ENCODE results near the gene SIN3A.

The SIN3A gene

DNA sequence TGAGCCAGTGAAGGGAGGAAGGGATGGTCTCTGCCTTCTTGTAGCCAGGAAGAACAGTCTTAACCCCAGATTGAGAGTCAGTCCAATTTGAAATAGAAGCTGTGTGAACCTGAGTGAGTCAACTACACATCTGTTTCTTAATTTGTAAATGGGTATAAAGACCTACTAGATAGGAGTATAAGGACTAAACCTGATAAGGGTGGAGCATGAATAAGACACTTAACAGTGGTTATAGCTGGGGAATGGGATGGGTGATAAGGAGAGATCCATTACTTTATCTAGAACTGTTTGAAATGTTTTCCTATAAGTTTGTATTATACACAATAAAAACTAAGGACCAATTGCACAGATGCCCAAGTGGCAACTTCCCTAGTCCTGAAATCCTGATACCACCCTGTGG, 84.5 kb downstream of the SIN3A start:
- no peak overlapping the region; the same call in 1 of the 2 replicates for H3K4me3 ChIP-seq (ENCODE audit: low read length)
- TF ChIP-seq, protein P1, sequence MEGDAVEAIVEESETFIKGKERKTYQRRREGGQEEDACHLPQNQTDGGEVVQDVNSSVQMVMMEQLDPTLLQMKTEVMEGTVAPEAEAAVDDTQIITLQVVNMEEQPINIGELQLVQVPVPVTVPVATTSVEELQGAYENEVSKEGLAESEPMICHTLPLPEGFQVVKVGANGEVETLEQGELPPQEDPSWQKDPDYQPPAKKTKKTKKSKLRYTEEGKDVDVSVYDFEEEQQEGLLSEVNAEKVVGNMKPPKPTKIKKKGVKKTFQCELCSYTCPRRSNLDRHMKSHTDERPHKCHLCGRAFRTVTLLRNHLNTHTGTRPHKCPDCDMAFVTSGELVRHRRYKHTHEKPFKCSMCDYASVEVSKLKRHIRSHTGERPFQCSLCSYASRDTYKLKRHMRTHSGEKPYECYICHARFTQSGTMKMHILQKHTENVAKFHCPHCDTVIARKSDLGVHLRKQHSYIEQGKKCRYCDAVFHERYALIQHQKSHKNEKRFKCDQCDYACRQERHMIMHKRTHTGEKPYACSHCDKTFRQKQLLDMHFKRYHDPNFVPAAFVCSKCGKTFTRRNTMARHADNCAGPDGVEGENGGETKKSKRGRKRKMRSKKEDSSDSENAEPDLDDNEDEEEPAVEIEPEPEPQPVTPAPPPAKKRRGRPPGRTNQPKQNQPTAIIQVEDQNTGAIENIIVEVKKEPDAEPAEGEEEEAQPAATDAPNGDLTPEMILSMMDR (conservative IDR thresholded peaks at IDR 0.05; ENCODE audit: low read length), result no peak
- no peak for DNase-seq (ENCODE audit: low read depth)

DNA sequence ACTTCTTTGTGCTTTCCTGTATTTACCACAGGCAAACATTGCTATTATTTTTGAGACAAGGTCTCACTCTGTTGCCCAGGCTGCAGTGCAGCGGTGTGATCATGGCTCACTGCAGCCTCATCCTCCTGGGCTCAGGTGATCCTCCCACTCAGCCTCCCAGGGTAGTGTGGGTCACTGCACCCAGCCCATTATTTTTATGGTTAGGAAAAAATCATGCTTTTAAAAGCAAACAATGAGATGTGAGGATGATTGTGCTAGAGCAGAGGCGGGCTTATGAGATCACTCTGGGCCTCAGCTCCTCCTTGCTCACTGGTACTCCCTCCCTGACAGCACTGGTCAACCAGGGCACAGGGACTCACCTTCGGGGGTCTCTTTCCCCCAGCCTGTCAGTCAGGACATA, 85.3 kb downstream of the SIN3A start:
- DNase-seq (ENCODE audit: low read depth), result no peak
- TF ChIP-seq, protein P1 (conservative IDR thresholded peaks at IDR 0.05; ENCODE audit: low read length), result no peak
- H3K4me3 ChIP-seq (ENCODE audit: low read length), result no peak overlapping the region

DNA sequence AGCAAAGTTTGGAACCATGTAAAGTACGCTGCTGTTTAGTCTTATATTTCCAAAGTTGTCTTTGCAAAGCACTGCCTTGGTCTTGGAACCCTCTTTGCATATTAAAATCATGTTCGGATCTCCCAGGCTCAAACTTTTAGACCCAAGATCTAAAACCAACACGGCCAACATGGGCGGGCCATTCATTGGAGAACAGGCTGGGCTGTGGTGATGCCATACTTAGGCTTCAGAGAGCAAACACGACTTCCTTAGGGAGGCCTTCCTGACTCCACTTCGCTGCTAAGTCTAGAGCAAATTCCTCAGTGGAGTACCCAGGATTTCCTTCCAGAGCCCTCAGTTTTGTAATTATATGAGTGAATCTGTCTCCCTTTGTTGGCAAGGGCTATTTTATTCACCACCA, 86.6 kb downstream of the SIN3A start:
- no peak overlapping the region for H3K4me3 ChIP-seq (ENCODE audit: low read length)
- DNase-seq (ENCODE audit: low read depth), result no peak
- TF ChIP-seq, protein P1 (conservative IDR thresholded peaks at IDR 0.05; ENCODE audit: low read length), result no peak

DNA sequence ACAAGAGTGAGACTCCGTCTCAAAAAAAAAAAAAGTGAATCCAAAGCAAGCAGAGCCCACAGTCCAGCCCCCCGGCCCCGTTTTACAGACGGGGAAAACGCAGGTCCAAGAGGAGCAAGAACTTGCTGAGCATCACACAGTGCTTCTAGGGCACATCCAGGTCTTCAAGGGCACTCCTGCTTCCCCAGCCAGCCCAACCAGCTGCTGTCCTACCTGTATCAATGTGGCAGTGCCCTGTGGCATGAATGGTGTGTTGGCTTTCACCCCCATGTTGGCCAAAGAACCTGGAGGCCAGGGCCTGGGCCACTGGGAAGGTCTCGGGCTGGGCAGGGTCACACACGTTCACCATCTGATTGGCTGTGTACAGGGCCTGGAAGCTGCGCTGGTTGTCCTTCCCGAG, 87.7 kb downstream of the SIN3A start:
- TF ChIP-seq, protein P1 (conservative IDR thresholded peaks at IDR 0.05; ENCODE audit: low read length), result no peak
- DNase-seq (ENCODE audit: low read depth), result no peak
- H3K4me3 ChIP-seq (ENCODE audit: low read length), result no peak overlapping the region

DNA sequence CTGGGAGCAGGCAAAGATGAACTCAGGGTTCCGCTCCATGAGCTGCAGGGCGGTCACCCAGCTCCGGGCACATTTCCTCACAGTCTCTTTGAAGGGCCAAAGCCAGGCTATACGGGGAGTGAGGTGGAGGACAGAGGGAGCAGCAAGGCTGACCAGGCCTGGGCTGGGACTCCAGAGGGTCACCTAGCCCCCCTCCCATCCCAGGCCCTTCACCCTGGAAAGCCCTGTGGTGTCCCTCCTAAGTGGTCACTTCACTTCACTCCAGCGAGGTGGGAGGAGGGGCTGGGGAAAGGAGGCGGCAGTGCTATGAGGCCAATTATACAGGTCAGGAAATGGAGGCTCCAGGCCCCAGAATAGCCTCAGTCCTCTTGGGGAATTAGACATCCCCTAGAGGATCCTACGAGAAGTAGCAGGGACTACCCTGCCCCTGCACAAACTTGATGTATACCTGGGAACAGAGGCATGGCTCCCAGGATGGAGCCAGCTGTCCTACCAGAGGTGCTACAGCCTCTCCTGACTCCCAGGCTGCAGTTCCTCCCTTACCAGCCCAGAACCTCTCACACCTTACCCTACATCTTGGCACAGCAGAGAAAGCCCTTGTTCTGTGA, 88.7 kb downstream of the SIN3A start:
- no peak overlapping the region for H3K4me3 ChIP-seq (ENCODE audit: low read length)
- no peak for DNase-seq (ENCODE audit: low read depth)
- TF ChIP-seq, protein P1 (conservative IDR thresholded peaks at IDR 0.05; ENCODE audit: low read length), result no peak

DNA sequence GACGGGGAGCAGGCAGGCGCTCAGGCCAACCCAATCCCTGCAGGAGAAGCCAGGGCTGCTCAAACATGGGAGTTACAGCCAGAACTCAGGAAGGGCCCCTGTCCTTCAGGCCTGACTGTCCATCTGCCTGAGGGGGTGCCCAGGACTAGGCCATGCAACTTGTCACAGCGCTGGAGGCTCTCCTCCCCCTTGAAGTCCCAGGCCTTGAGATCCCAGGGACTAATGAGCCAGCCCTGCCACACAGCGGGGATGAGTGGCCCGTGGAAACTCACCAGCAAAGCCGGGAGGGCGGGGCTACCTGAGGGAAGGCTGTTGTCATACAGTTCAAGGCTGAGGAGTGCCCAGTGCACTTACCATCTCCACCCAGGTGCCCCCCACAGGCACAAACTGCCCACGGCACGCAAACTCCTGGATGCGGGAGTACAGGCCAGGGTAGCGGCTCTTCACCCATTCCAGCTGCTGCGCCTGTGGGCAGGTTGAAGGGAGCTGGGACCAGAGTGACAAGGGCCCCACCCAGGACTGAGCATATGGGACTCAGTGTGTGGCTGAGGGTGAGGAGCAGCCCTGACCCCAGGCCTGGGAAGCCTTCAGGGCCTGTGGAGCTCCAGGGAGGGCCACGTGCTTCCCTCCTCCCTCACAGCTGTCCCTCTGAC, 89.4 kb downstream of the SIN3A start:
- no peak for DNase-seq (ENCODE audit: low read depth)
- no peak overlapping the region for H3K4me3 ChIP-seq (ENCODE audit: low read length)
- TF ChIP-seq, protein P1 (conservative IDR thresholded peaks at IDR 0.05; ENCODE audit: low read length), result no peak

DNA sequence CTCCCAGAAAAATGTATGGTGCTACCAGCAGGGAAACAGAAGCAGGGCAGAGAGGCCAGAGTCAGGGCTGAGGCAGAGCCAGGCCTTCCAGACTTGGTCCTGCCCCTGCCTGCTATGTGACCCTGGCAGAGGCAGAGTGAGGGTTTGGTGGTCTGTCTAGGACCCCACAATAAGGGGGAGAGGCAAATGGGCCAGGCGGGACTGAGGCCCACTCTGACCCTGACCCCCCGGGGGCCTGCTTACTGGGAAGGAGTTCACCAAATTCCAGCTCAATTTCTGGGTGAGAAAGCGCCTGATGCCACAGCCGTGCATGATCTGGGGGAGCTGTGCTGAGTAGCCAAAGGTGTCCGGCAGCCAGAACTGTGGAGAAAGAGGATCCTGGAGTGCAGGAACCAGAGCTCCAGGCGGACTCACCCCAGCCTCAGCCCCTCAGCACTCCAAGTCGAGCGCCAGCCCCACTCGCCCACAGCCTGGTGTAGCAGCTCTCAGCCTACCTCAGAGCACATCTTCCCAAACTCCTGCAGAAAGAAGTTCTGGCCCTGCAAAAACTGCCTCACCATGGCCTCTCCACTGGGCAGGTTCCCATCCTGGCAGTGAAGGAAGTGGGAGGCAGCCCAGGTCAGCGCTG, 90.0 kb downstream of the SIN3A start:
- no peak for DNase-seq (ENCODE audit: low read depth)
- no peak overlapping the region for H3K4me3 ChIP-seq (ENCODE audit: low read length)
- TF ChIP-seq, protein P1 (conservative IDR thresholded peaks at IDR 0.05; ENCODE audit: low read length), result no peak
